Loucy (cell line): ENCODE measurements around the gene CHST12.

ENCODE experiments used
- H2AFZ ChIP-seq: fragments of 200-600 bp; sonication (generic); 2 replicates; pipeline ENCODE4 v1.6.0; 2016; ENCODE audit warnings: antibody characterized with exemption, mild to moderate bottlenecking, low read length, moderate library complexity
- H3F3A ChIP-seq: fragments of 200-600 bp; 2 replicates; pipeline ENCODE4 v1.6.0; 2016; ENCODE audit warnings: antibody characterized with exemption, low read depth, mild to moderate bottlenecking
- H3K27me3 ChIP-seq: fragments of 200-600 bp; sonication (generic); 2 replicates; pipeline ENCODE4 v1.6.1; 2014; ENCODE audit warnings: low read length, mild to moderate bottlenecking; ENCODE audit not compliant: insufficient read depth, poor library complexity, severe bottlenecking
- H3K36me3 ChIP-seq: fragments of 200-600 bp; sonication (generic); 2 replicates; pipeline ENCODE4 v1.6.1; 2016; ENCODE audit warnings: low read length; ENCODE audit not compliant: insufficient read depth
- H3K4me1 ChIP-seq: fragments of 200-600 bp; sonication (generic); 2 replicates; pipeline ENCODE4 v1.5.1; 2014; ENCODE audit warnings: low read length, mild to moderate bottlenecking; ENCODE audit not compliant: insufficient read depth, poor library complexity, severe bottlenecking
- H3K4me2 ChIP-seq: fragments of 200-600 bp; sonication (generic); 2 replicates; pipeline ENCODE4 v1.6.0; 2014; ENCODE audit warnings: antibody characterized with exemption, low read length, low read depth, mild to moderate bottlenecking; ENCODE audit not compliant: poor library complexity, severe bottlenecking
- H3K4me3 ChIP-seq: fragments of 200-600 bp; sonication (generic); 2 replicates; pipeline ENCODE4 v1.5.1; 2014; ENCODE audit warnings: low read length, mild to moderate bottlenecking, mixed read lengths; ENCODE audit not compliant: poor library complexity, severe bottlenecking
- H3K79me2 ChIP-seq: fragments of 200-600 bp; sonication (generic); 2 replicates; pipeline ENCODE4 v1.6.1; 2014; ENCODE audit warnings: low read length; ENCODE audit not compliant: insufficient read depth
- H3K9ac ChIP-seq: fragments of 200-600 bp; sonication (generic); 2 replicates; pipeline ENCODE4 v1.6.0; 2014; ENCODE audit warnings: mild to moderate bottlenecking, low read depth, low read length, moderate library complexity; ENCODE audit not compliant: poor library complexity, severe bottlenecking
- H3K9me2 ChIP-seq: fragments of 200-600 bp; sonication (generic); replicated peaks from 2 replicates; pipeline ENCODE4 v1.6.1; 2016; ENCODE audit warnings: low read depth, low read length, mixed read lengths
- H3K9me3 ChIP-seq: fragments of 200-600 bp; sonication (generic); 2 replicates; pipeline ENCODE4 v1.6.1; 2014; ENCODE audit warnings: mild to moderate bottlenecking, antibody characterized with exemption, low read length, low read depth; ENCODE audit not compliant: insufficient read depth
- H4K20me1 ChIP-seq: fragments of 200-600 bp; sonication (generic); 2 replicates; pipeline ENCODE4 v1.6.0; 2014; ENCODE audit warnings: antibody characterized with exemption, low read length, mild to moderate bottlenecking; ENCODE audit not compliant: insufficient read depth, poor library complexity, severe bottlenecking
- CTCF ChIP-seq: fragments of 200-600 bp; sonication (generic); conservative IDR thresholded peaks from 2 replicates; pipeline ENCODE4 v1.5.1; 2014; ENCODE audit warnings: mild to moderate bottlenecking, antibody characterized with exemption, low read length
- EZH2phosphoT487 ChIP-seq: fragments of 200-600 bp; IDR thresholded peaks from 2 replicates; pipeline ENCODE4 v1.6.1; 2018; ENCODE audit warnings: antibody characterized with exemption, mild to moderate bottlenecking, moderate library complexity, borderline replicate concordance

Gene CHST12

DNA sequence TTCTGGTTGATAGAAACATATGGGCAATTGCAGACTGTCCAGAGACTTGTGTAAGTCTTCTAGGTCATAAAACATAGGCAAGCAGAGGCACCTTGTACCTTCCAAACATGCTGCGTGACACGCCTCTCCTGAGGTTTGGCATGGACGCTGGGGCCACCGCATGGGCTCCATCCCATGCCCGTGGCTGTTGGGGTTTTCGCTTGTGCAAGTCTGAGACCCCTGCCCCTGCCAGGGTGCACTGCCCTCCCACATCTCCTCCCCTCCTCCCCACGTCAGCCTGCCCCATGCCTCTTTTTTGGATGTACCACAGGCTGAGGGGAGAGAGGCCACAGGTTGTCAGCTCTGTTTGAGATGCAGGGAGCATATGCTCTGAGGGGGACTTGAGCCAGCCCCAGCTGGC is 29.8 kb upstream of the CHST12 start:
- peaks cover 28% of the 10 kb centered on the region for H3K79me2 ChIP-seq
- H3K27me3 ChIP-seq = no peaks in the 10 kb centered on the region
- H3K36me3 ChIP-seq = peaks cover 94% of the 10 kb centered on the region; the same call in 1 of the 2 replicates
- peaks cover 17% of the 10 kb centered on the region for H4K20me1 ChIP-seq
- no peak overlapping the region for H3K4me3 ChIP-seq
- no peaks in the 10 kb centered on the region for H3K9me3 ChIP-seq
- H2AFZ ChIP-seq = no peak overlapping the region
- H3K9ac ChIP-seq = no peak overlapping the region
- no peaks in the 10 kb centered on the region for H3F3A ChIP-seq
- H3K4me1 ChIP-seq = no peaks in the 10 kb centered on the region
- no peaks in the 10 kb centered on the region for H3K9me2 ChIP-seq
- TF ChIP-seq CTCF (no peak), EZH2phosphoT487 (no peak)
- H3K4me2 ChIP-seq = no peak overlapping the region

DNA sequence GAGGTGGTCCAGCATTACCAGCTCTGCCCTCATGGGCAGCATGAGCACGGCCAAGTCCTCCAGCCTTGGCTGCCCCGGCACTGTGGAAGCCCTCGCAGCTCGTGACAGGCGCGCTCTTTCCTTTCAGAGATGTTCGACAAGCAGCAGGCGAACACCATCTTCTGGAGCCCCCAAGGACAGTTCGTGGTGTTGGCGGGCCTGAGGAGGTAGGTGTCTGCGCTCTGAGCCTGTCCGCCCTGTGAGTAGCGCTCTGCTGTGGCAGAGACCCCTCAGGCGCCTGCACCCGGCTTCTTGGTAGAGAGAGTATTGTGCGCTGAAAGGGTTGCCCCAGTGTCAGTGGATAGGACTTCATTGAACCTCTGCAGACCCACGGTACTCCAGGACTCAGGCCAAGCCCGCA is 29.0 kb upstream of the CHST12 start:
- Histone ChIP-seq H3K4me3 (no peak overlapping the region), H3K9ac (no peak overlapping the region), H3K36me3 (peaks cover 94% of the 10 kb centered on the region; the same call in 1 of the 2 replicates), H3K27me3 (no peaks in the 10 kb centered on the region), H3K4me1 (no peaks in the 10 kb centered on the region), H3K9me2 (no peaks in the 10 kb centered on the region), H4K20me1 (peaks cover 20% of the 10 kb centered on the region), H2AFZ (no peak overlapping the region), H3K4me2 (no peak overlapping the region), H3K79me2 (peaks cover 29% of the 10 kb centered on the region), H3K9me3 (no peaks in the 10 kb centered on the region), H3F3A (no peaks in the 10 kb centered on the region)
- TF ChIP-seq EZH2phosphoT487 (no peak), CTCF (no peak)

GRCh38 chr7:2374830-2375728 is 28.3 kb upstream of the CHST12 start:
- Histone ChIP-seq H3K36me3 (peaks cover 94% of the 10 kb centered on the region; the same call in 1 of the 2 replicates), H3K9me3 (no peaks in the 10 kb centered on the region), H3K4me2 (no peak overlapping the region), H3K79me2 (peaks cover 29% of the 10 kb centered on the region), H3K4me3 (no peak overlapping the region), H3K27me3 (no peaks in the 10 kb centered on the region), H3K9me2 (no peaks in the 10 kb centered on the region), H3F3A (no peaks in the 10 kb centered on the region), H4K20me1 (peaks cover 20% of the 10 kb centered on the region), H3K9ac (no peak overlapping the region), H3K4me1 (no peaks in the 10 kb centered on the region), H2AFZ (no peak overlapping the region)
- no peak for TF ChIP-seq EZH2phosphoT487
- TF ChIP-seq CTCF = no peak
